Lower leg skin (tissue), 3 donors: ENCODE data around the gene ZNF714.

Experiments used
- CTCF ChIP-seq, 3 donors: fragments of 450-650 bp; IDR thresholded peaks; one replicate each; pipeline ENCODE4 v1.5.1; 2016; ENCODE audit warnings: antibody characterized with exemption in 3 of 3, mild to moderate bottlenecking in 3 of 3, moderate library complexity in 2 of 3
- POLR2A ChIP-seq, 2 donors: fragments of 450-650 bp; IDR thresholded peaks; one replicate each; pipeline ENCODE4 v1.6.1; 2016 to 2017; ENCODE audit warnings: antibody characterized with exemption in 2 of 2, mild to moderate bottlenecking in 1 of 2, moderate library complexity in 1 of 2

DNA sequence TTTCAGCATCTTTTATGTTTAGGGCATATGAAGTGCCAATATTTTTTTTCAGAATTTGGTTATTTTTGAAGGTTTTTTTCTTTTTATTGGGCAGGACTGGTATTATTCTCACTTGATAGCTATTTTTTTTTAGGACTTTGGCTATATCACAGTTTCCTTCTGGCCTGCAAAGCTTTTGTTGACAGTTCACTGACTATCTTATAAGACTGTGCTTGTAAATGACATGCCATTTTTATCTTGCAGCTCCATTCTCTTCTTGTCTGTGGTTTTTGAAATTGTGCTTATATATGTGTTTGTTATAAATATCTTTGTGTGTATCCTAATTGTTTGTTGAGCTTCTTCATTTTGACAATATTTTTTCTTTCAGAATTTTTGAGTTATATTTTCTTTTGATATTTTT lies 33.4 kb downstream of the ZNF714 start:
- no peak for TF ChIP-seq CTCF (IDR thresholded peaks at IDR 0.05)
- TF ChIP-seq POLR2A (IDR thresholded peaks at IDR 0.05): no peak
